ENCODE measurements around the gene SYDE1. TPM values are rescaled to one million over a fixed set of nuclear protein-coding genes. Genes with fewer than 3 reads are reported as not detected.

The SYDE1 gene
- total RNA-seq, 1 donor from 2014 or later, result 9.4 TPM

DNA sequence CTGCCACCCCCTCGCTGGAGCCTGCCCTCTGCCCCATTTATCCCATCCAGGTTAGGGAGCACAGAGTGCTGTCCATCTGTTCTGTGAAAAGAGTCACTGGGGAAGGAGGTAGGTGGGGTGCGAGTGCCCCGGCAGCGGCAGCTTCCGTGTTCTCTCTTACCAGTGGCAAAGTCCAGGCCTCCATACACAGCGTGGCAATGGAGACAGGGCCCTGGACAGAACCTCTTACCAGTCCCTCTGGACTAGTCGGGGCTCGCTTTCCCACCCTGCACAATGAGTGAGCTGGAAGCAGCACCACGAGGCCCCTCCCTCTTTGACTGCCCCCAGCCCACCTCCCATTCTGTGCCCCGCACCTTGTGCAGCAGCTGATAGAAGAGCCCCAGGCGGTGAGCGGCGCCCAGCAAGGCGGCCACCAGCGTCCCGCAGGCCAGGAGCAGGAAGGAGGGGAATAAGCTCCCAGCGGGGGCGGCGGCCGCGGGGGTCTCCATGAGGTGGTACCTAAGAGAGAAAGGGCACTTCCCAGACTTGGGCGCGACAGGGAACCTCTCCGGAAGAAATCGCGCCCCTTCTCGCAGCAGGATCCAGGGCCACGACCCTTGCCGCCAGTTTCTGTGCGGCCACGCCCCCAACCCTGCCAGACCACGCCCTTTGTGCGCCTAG lies 17.5 kb downstream of the SYDE1 start:
- no peak for DNase-seq (ENCODE audit: low read depth, low spot score)

DNA sequence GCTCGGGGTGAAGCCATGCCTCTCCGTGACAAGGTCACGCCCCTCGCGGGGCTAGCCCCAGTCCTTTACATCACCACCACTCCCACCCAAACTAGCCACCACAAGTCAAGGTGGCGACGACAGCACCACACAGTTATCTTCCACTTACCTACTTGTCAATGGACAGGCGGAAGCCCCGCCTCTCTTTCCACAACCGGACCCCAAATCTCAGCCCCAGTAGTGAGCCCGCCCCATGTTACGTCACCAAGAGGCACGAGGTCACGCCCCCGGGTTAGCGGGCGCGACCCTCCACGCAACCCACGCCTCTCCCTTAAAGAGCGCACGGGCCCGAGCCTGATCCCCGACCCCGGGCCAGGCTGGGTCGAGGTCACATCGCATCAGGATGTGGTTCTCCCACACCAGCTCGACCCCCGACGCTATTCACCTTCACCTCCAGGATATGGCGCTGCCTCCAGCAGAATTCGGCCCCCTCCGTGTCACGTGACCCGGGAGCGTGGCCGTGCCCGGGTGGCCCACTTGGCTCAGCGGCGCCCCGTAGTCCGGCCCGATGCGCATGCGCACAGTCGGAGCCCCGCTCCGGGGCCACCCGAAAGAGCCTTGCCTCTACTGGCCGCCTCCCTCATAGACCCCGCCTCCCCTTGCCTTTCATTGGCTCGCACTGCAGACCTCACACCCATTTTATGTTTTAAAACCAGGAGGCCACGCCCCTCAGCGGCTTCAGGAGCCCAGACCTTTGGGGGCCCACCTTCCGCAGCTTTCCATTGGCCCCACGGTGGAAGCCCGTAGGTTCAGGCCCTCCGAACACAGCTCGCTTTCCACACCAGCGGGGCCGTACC lies 18.2 kb downstream of the SYDE1 start:
- peak; percentile 89 for DNase-seq (ENCODE audit: low read depth, low spot score)

- DNase-seq (ENCODE audit: low read depth, low spot score), result no peak
Measured at GRCh38 chr19:15126131-15126910, 19.1 kb downstream of the SYDE1 start.

DNA sequence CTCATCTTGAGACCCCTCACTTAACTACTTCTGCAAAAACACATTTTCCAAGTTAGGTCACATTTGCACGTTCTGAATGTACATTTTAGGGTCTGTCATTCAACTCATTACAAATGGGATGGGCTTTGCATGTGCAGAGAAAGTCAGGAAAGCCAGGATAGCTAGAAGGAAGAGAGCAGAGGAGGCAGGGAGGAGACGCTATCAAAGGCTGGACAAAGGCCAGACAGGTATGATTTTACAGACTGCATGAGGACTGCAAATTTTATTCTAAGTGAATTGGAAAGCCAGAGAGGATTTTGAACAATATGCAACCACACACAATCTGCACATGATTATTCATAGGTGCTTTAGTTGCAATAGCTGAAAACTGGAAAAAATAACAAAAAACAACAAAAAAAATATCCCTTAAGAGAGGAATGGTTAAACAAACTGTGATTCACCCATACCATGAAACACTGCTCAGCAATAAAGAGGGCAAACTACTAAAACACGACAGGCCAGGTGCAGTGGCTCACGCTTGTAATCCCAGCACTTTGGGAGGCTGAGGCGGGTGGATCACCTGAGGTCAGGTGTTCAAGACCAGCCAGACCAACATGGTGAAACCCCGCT lies 21.1 kb downstream of the SYDE1 start:
- no peak for DNase-seq (ENCODE audit: low read depth, low spot score)

DNA sequence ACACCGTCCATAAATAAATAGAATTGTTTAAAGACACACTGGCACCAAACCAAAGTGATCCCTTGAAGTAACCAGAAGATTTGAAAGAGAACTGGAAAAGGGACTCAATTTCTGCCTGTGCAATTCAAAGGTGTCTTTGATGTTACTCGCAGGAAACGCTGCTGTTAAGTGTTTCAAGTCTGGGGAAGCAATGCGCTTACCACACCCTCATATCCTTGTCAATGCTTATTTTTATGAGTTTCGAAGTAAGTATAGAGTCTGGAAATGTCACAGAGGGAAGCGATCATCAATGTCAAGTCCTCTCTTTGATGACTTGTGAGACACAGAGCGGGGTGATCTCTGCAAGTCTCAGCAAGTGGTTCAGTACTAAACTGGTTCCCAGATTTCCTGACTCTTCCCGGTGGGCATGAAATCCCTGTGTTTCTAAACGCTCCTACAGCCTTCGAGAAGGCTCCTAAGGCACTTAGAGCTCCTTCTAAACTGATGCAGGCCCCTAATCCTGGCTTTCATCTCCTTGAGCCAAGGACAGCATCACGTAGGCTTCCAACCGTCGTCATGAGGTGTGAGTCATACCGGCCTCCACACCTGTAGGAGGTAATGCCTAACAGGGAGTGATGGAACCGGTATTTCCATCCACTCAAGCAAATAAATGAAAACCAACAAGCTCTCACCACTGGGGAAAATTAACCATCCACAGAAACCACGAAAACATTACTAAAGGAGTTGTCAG lies 22.8 kb downstream of the SYDE1 start:
- no peak for DNase-seq (ENCODE audit: low read depth, low spot score)

DNA sequence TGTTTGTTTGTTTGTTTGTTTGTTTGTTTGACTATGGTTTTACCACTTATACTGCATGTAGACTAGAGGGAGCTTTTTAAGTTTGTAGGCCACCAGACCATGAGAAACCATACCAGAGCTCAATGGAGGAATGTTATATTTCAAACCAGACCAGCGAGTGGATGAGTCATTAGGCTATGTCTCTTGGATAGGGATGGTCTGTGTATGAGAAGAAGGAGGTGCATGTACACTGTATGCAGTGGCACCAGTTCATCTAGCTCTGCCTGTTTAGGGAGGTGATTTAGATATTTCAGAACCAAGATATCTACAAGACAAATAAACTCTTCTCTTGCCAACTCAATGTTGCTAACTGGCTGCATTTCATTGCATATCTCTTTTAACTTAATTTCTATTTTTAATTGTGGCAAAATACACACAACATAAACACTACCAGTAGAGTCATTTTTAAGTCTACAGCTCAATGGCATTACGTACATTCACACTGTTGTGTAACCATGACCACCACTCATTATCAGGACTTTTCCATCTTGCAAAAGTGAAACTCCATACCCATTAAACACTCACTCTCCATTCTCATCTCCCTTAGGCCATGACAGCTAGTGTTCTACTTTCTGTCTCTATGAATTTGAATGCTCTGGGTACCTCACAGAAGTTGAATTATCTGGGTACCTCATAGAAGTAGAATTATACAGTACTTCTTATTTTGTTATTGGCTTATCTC lies 29.2 kb downstream of the SYDE1 start:
- no peak for DNase-seq (ENCODE audit: low read depth, low spot score)

DNA sequence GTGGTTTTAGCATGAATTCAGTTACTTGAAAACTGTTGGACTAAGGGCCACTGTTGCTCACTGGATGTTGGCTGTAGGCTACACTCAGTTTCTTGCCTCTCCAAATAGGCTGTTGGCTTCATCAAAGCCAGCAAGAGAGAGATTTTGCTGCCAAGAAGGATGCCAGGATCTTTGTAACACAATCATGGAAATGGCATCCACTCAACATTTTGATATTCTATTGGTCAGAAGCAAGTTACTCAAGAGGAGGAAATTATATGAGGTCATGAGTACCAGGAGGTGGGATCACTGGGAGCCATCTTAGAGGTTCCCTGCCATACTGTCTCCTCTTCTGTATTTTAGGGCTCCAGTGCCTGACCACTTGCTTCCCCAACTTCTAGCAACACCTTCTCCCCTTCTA lies 30.6 kb downstream of the SYDE1 start:
- no peak for DNase-seq (ENCODE audit: low read depth, low spot score)

DNA sequence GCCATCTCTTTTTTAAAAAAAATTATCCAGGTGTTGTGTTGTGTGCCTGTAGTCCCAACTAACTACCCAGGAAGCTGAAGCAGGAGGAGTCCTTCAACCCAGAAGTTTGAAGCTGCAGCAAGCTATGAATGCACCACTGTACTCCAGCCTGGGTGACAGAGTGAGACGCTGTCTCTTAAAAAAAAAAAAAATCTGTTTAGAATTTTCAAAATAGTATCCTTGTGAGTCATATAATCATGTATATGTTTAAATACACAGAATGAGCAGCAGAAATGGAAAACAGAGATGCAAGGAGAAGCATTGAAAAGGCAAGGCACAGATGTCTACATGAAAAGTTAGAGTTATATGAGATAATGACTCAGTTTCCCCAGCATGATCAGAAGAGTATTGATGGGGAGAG lies 31.2 kb downstream of the SYDE1 start:
- DNase-seq (ENCODE audit: low read depth, low spot score), result no peak

DNA sequence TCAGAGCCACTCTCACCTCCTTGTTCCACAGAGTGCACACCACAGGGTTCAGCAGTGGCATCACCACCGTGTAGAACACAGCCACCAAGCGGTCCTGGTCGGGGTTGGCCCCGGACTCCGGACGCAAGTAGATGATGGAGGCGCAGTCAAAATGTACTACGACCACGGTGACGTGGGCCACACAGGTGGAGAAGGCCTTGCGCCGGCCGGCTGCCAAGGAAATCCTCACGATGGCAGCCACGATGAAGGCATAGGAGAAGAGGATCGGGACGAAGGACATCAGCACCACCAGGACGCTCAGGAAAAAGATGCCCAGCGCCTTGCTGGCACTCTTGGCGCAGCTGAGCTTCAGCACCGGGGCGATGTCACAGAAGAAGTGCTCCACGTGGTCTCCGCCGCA lies 33.9 kb downstream of the SYDE1 start:
- DNase-seq (ENCODE audit: low read depth, low spot score), result no peak

- no peak for DNase-seq (ENCODE audit: low read depth, low spot score)
Measured at GRCh38 chr19:15142313-15142712, 35.1 kb downstream of the SYDE1 start.

DNA sequence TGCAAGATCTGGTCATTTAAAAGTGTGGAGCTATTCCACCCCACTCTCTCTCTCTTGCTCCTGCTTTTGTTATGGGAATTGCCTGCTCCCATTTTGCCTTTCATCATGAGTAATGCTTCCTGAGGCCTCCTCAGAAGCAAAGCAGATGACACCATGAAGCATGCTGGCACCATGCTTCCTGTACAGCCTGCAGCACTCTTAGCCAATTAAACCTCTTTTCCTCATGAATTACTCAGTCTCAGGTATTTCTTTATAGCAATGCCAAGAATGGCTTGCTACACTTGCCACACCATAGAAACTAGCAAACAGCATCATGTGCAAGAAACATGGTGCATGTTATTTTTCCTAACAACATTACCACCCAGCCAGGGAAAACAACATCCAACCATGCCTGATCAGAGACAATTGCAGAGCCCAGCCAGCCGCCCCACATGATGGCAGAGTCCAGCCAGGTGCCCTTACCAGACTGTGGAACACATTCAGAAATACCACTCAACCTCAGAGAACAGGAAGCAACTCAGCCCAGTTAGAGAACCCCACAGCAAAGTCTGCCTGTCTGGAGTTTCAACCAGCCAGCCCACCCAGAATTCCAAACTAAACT lies 36.9 kb downstream of the SYDE1 start:
- no peak for DNase-seq (ENCODE audit: low read depth, low spot score)

DNA sequence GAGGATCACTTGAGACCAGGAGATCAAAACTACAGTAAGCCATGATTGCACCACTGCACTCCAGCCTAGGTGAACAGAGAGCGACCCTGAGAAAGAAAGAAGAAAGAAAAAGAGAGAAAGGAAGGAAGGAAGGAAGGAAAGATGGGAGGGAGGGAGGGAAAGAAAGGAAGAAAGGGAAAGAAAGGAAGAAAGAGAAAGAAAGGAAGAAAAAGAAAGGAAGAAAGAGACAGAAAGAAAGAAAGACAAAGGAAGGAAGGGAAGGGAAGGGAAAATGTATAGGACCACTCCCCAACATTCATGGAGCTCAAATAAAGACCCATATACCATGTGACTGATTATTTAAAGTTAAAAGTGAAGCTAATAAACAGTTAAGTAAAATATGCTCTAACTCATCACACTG lies 39.9 kb downstream of the SYDE1 start:
- DNase-seq (ENCODE audit: low read depth, low spot score), result no peak

DNA sequence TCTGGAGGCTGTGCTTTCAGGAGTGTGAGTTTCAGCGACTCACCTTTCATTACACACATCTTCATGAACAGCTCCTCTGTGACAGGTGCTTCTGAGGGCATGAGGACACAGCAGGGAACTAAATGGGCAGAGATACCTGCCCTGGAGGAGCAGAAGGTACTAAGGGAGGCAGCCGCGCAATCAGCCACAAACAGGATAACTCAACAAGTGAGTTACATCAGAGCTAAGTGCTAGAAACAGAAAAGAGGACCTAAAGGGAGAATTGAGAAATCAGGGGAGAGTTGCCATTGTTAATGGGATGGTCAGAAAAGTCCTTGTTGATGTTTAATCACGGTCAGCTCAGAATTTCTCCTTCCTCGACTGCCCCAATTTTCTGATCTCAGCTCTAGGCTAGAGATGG lies 42.5 kb downstream of the SYDE1 start:
- DNase-seq (ENCODE audit: low read depth, low spot score), result no peak

DNA sequence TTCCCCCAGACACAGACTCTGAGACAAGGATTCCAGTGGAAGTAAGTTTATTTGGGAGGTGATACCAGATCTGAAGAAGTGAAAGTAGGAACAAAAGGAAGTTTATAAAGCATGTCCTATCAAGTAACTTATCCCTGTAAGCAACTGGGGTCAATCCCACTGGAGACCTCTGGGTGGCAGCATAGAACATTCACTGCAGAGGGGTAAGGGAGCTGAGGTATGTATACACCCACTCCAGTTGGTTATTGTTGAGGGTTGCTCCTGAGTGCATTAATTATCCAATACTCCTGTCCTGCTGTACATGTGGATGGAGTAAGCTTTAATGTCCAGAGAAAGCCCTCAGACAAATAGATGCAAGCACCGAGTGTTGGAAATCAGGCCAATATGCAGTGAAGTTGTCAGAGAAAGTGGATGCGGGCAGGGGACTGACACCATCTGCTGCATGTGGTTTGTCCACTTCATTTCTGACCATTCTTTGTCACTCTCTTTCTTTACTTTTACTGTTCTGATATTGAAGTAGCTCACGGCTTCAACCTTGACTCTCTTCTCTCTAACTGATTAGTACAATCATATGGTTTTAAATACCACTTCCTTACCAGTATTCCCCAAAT lies 46.9 kb downstream of the SYDE1 start:
- no peak for DNase-seq (ENCODE audit: low read depth, low spot score)

DNA sequence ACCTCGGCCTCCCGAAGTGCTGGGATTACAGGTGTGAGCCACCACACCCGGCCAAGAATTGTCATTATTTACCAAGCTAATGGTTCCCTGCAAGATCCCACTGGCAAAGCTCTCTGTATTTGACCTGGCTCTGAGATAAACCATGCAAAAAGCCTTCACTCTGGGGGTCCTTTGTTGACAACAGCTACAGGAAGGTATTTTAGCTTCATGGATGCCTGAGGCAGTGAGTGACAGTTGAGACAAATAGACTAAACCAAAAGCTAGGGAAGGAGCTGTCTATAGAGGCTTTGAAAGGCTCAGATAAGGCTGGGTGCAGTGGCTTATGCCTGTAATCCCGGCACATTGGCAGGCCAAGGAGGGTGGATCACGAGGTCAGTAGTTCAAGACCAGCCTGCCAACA lies 48.1 kb downstream of the SYDE1 start:
- DNase-seq (ENCODE audit: low read depth, low spot score), result no peak

DNA sequence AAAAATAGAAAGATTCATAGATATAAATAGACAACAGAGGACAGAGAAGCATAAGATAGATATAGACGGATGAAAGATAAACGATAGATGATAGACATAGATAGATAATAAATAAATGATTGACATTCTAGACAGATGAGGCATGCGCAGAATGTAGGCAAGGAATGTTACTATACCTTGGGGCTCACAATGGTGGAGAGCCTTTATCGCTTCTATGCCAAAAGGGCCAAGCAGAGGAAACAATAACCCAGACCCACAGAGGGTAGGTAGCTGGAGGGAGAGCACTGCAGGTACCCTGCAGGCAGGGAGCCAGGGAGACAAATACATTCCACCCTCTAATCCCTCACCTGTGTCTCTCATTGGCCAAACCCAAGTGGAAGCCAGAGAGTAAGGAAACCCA lies 49.2 kb downstream of the SYDE1 start:
- no peak for DNase-seq (ENCODE audit: low read depth, low spot score)

DNA sequence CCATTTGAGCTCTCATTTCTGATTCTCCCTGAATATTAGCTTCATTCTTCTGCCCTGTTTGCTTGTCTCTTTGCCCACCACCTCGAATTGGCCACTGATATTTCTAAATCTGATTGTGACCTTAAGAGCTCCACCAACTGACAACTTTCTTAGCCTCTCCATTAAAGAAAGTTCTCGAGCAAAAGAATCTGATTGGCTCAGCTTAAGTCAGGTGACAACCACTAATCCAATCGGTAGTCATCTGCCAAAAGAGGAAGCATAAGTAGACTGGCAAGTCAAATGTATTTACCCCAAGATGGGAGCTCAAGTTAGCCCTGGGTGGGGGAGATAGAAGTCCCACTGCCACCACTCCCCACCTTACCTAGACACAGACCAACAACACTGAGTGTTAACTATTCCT lies 52.0 kb downstream of the SYDE1 start:
- no peak for DNase-seq (ENCODE audit: low read depth, low spot score)

GRCh38 chr19:15161028-15161984 lies 54.1 kb downstream of the SYDE1 start:
- no peak for DNase-seq (ENCODE audit: low read depth, low spot score)
